Activated CD4-positive, alpha-beta T cell treated with anti-CD3 and anti-CD28 coated beads, Interleukin-2, Interleukin-4, amounts not matched to agents 100 ng/mL and 50 ng/mL, durations not matched to agents 16 hours and 8 hours (primary cell): ENCODE data around the gene ARF3.
"Not testable (repeated sequence)": the region's sequence is repeated elsewhere in the genome, so short reads cannot be mapped to it uniquely, and the experiment has no call there.

ENCODE experiments used
- DNase-seq: peaks from one replicate; pipeline ENCODE4 v3.0.0-alpha.2; 2020; ENCODE audit warnings: low spot score

The ARF3 gene

DNA sequence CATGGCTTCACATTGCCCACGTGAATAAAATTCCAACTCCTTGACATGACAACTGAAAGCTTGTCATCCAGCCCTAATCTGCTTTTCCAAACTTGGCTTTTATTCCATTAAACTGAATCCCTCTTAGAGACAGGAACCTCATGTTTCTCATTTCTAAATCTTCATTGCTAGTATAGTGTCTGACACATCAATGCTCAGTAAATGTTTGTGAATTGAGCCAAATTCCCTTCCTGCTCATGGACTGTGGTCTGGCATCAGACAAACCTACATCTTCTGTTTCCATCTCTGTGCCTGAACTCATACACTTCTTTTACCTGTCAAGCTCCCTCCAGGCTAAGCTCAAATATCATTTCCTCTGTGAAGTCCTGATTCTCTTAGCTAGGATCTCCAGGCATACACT, 27.7 kb downstream of the ARF3 start:
- DNase-seq: no peak

- DNase-seq: no peak
Observed at GRCh38 chr12:48927261-48927660, 30.0 kb downstream of the ARF3 start.

DNA sequence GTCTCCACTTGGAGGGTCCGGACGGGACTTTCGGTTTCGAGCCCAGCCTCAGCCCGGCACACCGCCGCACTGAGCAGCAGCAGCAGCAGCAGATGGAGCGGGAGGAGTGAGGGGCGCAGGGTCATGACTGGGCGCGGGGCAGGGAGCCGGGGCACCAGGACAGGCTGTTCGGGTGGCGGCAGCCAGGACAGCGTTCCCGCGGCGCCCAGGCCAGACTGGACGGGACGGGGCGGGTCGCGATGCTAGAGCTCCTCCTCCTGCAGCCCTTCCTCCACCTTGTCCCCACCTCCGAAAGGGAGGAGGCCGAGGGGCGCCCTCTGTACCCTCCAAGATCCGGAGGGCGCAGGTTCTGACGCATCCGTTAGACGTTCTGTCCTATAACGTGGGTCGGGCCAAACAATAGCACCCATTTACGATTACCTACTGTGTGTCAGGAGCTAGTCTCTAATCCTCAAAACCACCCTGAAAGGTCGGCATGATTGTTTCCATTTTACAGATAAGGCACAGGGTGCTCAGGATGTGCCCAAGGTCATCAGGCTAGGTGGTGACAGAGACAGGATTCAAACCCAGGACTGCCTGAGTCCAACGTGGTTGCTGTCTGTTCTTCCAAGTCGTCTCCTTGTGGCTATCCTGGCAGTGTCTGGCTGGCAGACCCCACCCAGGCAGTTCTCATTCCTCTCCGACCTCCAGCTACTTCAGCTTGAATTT, 31.8 kb downstream of the ARF3 start, which contains the start of gene FKBP11:
FKBP11 (minus strand) TSS at position 189 of the 708 bp plus-strand sequence; CDS start at position 125, 64 bp downstream.
- DNase-seq: peak; percentile 74

- peak; percentile 62 for DNase-seq
Observed at GRCh38 chr12:48924617-48925303, 32.5 kb downstream of the ARF3 start.

DNA sequence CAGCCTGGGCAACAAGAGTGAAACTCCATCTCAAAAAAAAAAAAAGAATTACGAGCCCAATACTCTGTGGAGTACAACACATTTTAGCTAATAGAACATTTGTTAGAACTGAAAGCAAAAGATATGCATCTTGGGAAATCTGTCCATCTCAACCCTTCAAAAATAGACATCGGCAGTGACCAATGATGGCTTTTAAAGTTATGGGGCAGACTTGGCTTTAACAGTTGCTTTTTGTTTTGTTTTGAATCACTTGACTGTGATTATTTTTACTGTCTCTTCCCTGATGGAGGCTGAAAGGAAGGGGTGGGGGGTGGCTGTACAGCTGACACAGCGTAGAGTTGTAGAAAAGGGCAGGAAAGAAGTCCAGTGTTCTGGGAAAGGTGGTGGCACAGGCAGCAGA, 34.2 kb downstream of the ARF3 start:
- no peak for DNase-seq

DNA sequence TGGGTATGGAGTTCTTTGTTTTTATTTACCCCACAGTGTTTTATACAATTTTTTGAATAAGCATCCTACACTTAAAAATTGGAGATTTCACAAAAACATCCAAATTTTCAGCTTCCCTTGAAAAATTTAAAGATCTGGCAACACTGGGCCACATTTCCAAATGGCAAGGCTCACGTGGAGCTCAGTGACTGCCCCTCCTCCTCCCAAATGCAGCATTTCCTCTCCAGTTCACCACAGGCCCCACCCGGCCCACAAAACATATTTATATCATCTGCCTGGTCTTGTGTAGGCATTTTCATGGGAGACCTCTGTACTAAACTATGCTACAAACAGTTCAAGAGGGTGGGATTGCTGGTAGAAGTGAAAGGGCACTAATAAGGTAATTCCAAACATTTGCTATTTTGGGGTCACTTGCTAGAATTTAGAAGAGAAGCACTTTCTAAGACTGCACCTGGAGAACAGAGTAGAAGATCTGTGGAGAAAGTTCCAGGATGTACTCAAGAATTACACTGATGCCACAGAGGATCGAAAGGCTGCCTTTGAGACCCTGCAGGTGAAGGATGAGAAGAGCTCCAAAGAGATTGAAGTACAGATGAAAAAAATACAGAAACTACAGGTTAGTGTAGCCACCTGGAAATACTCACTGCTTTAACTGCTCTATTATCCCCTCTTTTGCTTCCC, 39.3 kb downstream of the ARF3 start:
- no peak for DNase-seq

- DNase-seq: no peak
Observed at GRCh38 chr12:48910196-48910595, 47.1 kb downstream of the ARF3 start.

- DNase-seq: not testable (repeated sequence)
Observed at GRCh38 chr12:48909698-48910097, 47.6 kb downstream of the ARF3 start.

DNA sequence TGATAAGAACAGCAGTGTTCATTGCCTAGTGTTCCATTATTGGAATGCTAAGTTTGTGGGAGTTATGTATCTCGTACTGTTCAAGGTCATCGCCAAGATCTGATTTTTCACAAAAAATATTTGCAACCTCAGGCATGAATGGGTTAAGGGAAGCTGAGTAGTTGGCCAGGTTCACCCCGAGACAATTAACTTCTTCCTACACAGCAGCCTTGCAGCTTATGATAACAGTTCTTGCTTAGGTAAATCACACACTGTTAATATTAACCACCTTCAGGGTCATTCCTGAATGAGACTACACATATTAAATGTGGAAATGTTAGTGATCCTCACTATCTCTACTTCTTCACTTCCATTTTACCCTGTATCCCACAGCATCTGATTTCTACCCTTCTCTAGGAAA, 50.0 kb downstream of the ARF3 start:
- no peak for DNase-seq

- peak; percentile 86 for DNase-seq
Observed at GRCh38 chr12:48903982-48904411, 53.3 kb downstream of the ARF3 start.

DNA sequence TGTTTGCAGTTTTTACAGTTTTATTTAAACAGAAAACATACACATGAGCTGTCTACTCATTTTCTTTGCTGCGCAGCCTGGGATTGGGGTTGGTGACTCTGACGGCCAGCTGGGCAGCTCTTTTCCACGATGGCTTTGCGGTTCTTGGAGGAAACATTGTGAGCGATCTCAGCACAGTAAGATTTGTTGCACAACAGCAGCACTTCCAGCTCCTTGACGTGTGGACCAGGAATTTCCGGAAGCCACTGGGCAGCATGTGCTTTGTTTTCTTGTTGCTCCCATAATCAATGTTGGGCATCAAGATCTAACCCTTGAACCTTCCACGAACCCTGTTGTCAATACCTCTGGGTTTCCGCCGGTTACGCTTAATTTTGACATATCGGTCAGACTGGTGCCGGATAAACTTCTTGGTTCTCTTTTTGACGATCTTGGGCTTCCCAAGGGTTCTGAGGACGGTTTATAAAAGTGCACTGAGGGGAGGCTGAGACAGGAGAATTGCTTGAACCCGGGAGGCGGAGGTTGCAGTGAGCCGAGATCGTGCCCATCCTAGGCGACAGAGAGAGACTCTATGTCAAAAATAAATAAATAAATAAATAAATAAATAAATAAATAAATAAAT, 53.8 kb downstream of the ARF3 start:
- no peak for DNase-seq

DNA sequence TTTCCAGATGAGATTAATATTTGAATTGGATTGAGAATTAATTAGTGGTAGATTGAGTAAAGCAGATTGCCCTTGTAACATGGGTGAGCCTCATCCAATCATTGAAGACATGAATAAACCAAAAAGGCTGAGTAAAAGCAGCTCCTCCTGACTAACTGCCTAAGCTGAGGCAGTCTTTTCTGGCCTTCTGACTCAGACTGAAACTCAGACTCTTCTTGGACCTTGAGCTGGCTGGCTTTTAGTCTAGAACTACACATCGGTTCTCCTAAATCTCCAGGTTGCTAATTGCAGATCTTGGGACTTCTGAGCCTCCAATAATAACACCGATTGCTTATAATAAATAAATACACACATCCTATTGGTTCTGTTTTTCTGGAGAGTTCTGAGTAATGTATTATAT, 56.0 kb downstream of the ARF3 start:
- peak; percentile 72 for DNase-seq

- DNase-seq: no peak
Observed at GRCh38 chr12:48899651-48900050, 57.6 kb downstream of the ARF3 start.

DNA sequence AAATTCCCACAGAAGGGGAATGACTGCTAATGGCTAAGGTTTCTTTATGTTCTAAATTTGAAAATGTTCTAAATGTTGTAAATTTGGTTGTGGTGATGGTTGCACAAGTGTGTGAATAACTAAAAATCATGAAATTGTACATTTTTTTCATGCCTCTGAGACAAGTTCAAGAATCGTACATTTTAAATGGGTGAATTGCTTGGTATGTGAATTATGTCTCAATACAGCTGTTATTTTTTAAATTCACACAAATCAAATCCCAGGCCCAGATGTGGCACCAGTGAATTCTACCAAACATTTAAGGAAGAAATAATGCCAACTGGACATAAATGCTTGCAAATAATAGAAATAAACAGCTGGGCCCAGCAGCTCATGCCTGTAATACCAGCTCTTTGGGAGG, 63.0 kb downstream of the ARF3 start:
- DNase-seq: no peak

DNA sequence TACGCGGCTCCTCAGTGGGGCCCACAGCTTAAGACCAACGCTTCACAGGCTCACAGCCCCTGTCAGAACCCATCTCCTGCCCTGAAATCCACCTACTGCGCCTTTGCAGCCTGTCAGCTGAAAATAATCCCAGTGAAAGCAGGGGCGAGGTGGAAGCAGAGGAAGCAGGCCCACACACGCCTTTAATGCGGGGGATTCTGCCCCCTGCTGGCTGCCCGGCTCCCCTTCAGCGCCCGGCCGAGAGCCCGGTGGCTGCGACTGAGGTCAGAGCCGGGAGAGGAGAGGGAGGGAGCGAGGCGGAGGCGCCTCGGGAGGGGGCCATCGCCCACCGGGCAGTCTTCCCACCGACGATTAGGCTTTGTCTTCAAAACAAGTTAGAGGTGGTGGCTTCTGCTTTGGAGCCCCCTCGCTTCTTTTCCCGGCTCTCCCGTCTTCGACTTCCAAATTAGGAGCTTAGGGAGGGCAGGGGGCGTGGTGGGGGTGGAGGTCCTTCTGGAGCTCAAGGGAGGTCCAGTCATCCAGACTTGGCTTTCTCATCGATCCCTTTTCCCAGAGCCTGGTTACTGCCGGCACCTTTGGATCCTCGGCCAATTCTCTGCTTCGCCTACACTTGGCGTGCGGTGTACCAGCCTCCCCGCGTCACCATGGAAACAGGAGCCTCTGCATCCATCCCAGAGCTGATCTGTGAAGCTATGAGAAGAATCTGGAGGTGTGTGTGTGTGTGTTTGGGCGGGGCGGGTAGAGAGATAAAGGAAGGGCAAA, 66.4 kb downstream of the ARF3 start:
- DNase-seq: peak; percentile 75

DNA sequence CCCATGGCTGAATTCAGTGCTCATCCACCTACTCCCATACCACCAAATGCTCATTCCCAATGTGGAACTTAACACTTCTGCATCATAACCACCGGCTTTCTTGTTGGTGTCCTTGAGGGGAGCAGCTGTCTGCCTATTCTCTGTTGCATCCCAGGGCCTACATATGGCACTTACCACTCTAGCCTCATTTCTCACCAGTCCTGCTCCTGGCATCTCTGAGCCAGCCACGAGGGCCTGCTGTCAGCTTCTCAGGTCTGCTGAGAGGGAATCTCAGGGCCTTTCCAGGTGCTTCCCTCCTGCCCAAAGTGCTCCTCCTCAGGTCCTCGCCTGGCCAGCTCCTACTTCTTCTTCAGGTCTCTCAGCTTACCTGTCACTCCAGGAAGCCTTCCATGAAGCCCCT, 67.6 kb downstream of the ARF3 start:
- DNase-seq: no peak
